ENCODE data around the gene SORCS2.

Gene SORCS2

DNA sequence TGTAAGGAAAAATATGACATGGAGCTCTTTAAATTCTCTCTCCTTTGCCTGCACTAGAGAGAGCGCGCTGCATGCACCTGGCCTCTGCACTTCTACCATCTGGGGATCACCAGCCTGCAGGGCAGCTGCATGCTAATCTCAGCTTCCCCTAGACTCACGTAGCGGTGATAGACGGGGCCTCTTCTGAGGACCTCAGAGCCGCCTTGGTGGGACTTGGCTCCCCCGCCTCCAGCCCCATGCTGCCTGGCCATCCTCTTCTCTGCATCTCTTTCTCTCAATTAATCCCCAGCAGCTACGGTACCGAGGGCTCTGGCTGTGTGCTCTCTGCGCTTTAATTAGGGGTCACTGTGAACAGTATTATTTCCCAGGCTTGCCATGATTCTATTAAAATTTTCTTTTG is 295.2 kb downstream of the SORCS2 start:
- in situ Hi-C loops (cut with MboI; ENCODE audit: low sequenced_read_pairs): no loop called here

DNA sequence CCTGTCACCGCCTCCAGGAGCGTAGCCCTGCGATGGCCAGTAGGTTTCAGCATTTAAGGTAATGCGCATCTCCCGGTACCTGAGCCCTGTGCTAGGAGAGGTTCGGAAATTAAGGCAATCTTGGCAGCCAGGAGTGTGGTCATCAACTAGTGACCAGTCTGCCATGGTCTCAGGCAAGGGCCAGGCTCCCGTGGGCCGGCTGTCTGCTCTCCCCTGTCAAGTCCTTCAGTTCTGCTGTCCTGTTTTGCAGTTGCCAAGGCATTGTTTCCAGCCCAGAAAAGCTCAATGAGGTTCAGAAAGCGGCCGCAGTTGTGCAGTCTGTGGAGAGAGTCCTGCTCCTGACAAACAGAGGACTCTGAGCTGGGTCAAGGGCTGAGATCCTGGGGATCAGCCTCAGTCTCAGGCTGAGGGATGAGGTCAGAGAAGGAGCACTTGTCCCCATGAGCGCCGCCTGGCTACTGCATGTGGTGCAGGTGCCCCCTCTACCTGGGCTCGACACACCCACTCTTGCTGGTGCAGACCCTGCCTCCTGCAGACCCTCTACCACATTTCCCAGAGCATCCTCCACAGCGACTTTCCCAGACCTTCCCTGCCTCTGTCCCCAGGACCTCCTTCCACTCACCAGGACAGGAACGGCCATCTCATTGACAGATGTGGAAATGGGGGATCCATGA is 295.8 kb downstream of the SORCS2 start:
- in situ Hi-C loops (cut with MboI; ENCODE audit: low sequenced_read_pairs): no loop called here

DNA sequence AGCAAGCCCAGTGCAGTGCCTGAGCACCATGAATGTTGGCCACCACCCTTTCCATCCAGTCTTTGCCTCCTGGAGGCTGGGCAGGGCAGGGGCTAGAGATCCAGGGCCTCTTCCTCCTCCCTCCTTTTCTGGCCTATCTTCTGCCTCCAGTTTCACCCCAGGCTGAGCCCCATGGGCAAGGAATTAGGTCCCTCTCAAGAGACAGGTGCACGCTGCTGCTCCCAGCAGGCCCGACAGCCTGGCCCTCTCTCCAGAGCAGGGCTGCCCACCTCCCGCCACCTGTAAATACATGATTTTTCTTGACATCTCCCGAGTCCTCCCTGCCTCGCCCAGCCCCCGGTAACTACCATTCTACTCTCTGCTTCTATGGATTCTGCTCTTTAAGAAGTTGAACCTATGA is 299.6 kb downstream of the SORCS2 start:
- in situ Hi-C loops (cut with MboI; ENCODE audit: low sequenced_read_pairs): no loop called here

DNA sequence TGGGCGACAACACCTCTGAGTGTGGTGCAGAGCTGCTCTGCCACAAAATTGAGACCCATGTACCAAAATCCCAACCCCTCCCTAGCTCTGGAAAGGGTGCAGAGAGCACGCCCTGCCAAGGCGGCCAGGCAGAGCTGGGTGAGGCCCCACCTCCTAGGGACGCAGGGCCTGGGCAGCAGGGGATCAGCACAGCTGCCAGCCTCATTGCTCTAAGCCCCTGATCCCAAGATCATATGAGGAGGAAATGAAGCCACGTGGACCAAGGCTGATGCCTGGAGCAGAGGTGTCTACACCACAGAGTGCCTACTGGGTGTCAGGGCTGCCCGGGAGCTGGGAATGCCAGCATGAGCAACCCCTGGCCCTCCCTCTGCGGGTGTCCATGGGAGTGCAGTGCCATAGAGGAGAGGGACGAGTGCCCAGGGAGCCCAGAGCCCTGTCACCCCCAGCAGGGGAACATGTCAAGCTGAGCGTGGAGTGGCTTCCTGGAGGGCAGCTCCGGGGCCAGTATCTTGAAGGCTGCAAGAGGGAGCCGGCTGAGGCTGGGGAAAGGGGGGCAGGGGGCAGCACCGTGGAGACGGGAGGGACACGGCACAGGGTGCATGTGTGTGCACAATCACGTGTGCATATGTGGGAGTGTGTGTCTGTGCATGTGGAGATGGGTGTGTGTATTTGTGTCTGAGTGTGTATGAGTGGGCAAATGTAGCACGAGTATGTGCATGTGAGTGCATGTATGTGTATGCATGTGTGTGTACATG is 306.3 kb downstream of the SORCS2 start:
- in situ Hi-C loops (cut with MboI; ENCODE audit: low sequenced_read_pairs): no loop called here

DNA sequence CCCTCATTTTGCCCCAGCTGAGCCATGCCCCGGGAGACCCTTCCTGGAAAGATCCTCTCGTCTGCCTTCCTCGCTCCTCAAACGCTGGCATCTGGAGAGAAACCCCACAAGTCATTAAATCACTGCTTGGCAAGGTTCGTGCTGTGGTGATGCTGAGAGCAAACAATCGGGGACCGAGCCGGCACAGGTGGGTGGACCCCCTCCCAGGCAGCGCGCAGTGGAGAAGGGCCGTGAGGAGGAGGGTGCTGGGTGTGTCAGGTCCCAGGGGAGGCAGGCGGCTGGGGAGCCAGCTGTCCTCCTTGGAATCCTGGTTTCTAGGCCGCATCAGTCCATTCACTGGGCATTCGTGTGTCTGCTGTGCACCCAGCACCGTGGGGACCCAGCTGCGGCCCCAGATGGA is 307.3 kb downstream of the SORCS2 start:
- in situ Hi-C loops (cut with MboI; ENCODE audit: low sequenced_read_pairs): no loop called here

DNA sequence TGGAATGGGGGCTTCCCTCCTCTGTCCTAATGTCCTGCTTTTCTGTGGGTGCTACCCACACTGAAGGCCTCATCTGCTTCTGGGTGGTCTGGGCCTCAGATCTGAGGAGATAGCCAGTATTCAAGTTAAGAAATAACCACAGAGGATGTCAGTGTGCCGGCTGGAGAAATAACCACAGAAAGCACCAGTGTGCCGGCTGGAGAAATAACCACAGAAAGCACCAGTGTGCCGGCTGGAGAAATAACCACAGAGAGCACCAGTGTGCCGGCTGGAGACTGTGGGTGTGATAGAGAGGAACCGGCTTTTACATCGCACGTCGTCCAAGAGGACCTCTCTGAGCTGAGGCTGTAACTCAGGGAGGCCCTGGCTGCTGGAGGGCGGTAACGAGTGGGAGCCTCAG is 308.1 kb downstream of the SORCS2 start:
- in situ Hi-C loops (cut with MboI; ENCODE audit: low sequenced_read_pairs): no loop called here

DNA sequence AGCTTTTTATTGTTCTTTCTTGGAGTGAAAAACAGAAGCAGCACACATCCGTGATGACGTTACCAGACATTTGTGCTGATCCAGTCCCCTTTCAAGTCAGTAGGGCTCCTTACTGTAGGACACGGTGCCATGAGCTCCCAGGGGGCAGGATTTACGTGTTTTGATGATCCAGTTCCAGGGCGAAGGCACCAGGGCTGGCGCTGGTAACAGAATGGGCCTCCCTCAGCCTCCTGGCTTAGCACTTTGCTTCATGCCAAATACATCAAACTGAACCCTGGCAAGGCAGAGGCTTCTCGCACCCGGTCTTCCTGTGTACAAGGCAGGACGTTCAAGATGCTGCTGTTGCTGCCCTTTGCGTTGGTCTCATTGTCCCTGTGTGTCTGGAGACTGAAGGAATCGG is 309.0 kb downstream of the SORCS2 start:
- in situ Hi-C loops (cut with MboI; ENCODE audit: low sequenced_read_pairs): no loop called here

DNA sequence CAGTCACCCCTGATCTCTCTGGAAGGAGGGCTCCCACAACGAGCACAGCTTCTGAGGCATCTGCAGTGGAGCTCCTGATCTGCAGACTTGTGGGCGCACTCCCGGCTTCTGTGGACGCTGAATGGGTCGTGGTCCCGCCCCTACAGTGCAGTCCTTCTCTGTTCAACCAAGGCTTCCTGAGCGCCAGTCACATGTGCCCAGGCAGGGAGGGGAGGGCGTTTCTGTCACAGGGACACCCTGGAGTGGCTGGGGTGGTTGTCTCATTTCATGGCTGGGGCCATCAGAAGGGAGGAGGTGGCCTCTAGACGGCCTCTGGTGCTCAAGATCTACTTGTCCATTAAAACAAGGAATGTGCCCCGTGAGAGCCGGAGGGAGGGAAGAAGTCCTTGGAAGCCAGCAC is 309.5 kb downstream of the SORCS2 start:
- in situ Hi-C loops (cut with MboI; ENCODE audit: low sequenced_read_pairs): no loop called here

DNA sequence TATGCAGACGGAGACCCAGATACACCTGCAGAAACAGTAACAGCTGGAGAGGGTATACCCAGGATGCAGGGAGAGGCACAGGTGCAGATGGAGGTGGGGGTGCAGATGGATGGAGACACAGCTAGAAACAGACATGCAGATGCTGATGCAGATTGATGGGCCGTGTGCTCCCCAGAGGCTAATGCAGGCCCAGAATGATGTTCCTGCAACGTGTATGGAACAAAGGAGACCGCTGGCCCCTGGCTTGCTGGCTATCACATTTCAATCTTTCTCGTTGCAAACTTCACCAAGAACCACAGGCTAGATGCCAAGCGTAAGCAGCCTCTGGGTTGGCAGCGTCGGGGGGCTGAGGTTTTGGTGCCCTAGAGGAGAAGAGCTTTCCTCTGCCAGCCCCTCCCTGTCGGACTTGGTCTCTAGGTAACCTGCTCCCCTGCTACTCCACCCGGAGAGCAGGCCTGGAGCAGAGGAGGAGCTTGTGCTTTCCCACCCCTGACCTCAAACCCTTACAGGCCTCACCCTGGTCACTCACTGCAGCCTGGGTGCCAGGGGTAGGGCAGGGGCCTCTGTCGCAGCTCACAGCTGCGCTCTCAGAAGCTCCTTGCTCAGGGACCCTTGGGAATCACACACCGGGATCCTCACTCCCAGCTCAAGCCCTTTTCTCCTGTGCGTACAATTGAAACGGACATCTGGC is 311.4 kb downstream of the SORCS2 start:
- in situ Hi-C loops (cut with MboI; ENCODE audit: low sequenced_read_pairs): no loop called here

DNA sequence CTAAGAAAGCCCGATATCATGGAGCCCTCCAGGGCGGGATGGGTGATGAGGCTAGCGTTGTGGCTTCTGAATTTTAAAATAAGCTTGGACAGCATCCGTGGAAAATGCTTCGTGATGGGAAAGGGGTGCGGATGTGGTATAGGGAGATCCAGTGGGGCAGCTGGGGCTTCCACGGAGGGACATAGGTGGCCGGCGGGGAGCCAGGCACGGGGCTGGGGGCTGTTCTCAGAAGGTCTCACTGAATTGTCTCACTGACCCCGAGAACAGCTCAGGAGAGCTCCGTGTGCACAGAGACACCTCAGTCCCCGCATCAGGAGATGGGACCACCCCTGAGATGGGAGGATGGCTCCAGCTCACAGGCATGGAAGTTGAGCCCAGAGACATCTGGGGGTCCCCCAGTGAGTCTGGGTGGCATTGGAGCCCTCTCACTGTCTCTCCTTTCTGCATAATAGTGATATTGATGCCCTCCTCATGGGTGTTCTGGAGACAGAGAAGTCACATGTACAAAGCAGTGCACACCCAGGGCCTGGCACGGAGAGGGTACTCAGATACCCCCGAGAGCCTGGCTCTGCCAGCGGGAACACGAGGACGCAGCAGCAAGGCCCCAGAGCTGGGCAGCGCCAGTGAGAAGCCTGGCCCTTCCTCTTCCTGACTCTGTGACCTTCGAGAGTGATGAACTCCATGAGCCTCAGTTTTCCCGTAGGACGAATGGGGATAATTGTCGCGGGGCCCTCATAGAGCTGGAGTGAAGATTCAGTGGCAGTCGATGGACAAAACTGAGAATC is 313.0 kb downstream of the SORCS2 start:
- in situ Hi-C loops (cut with MboI; ENCODE audit: low sequenced_read_pairs): no loop called here

DNA sequence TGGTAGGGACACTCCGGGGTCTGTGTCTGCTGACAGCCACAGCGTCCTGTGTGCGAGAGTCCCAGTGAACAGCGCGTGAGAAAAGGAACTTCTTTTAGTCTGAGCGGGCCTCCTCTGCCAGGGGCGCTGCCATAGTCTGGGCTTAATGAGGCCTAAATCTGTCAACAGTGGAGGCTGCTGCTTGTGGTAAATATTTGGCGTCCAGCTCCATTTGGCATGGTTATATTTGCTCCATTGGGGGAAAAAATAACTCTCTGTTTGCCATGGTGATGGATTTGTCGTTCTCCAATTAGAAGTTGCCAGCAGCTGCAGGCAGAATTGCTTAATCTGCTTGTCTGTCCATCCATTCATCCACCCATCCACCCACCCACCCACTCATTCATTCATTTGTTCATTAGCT is 313.8 kb downstream of the SORCS2 start:
- in situ Hi-C loops (cut with MboI; ENCODE audit: low sequenced_read_pairs): no loop called here

DNA sequence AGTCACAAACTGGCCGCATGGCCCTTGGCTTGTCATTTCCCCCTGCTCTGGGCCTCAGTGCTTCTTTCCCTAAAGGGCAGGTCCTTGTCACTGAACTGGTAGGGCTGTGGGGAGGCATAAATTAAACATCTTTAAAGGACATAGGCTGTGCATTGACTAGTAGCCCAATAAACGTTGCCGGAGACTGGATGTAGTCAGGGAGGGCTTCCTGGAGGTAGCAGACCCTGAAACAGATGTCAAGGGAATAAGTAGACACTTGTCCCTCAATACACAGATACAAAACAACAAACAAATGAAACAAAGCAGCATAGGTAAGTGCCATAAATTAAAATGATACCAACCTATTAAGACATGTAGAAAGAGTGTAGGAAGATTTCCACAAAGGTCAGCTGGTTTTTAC is 314.2 kb downstream of the SORCS2 start:
- in situ Hi-C loops (cut with MboI; ENCODE audit: low sequenced_read_pairs): no loop called here

DNA sequence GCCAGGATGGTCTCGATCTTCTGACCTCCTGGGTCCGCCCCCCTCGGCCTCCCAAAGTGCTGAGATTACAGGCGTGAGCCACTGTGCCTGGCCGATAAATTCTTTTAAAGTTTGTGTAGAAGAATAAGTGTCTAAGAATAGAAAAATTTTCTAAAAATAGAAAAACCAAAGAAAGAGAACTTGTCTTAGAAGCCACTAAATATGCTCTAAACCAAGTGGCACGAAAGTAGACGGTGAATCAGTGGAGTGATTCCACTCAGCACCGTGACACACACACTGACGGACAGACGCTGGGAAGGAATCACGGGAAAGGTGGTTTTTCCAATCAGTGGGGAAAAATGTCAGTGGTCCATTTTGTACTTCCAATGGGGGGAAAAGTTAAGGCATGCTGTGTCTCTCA is 315.0 kb downstream of the SORCS2 start:
- in situ Hi-C loops (cut with MboI; ENCODE audit: low sequenced_read_pairs): no loop called here

DNA sequence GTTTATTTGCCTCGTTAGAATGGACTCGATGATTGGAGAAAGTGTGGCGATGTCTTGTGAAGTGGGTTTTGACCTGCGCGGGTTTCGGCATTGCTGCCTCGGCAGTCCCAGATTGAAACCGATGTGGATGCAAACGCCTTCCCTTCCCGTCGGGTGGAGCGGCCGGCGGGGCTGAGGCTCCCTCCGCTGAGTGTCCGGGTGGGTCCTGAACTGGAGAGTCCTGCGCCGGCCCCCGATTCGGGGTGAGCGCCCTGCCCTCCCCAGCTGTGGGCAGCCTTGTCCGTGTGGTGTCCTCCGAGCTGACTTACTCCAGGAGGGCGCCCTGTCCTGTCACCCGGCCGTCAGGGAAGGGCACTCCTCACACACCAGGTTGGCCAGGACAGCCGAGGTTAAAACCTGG is 317.7 kb downstream of the SORCS2 start:
- in situ Hi-C loops (cut with MboI; ENCODE audit: low sequenced_read_pairs): no loop called here

DNA sequence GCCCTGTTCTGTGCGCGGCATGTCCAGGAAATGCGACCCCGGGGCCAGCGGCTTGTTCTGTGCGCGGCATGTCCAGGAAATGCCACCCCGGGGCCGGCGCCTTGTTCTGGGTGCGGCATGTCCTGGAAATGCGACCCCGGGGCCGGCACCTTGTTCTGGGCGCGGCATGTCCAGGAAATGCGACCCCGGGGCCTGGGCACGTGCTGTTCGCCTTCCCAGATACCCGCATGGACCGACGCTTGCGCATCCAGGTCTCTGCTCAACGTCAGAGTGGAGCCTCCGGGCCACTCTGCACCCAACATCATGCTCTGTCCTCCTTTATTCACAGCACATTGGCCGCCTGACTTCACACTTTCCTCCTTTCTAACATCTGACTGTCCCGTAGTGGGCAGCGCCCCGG is 318.2 kb downstream of the SORCS2 start:
- in situ Hi-C loops (cut with MboI; ENCODE audit: low sequenced_read_pairs): no loop called here

DNA sequence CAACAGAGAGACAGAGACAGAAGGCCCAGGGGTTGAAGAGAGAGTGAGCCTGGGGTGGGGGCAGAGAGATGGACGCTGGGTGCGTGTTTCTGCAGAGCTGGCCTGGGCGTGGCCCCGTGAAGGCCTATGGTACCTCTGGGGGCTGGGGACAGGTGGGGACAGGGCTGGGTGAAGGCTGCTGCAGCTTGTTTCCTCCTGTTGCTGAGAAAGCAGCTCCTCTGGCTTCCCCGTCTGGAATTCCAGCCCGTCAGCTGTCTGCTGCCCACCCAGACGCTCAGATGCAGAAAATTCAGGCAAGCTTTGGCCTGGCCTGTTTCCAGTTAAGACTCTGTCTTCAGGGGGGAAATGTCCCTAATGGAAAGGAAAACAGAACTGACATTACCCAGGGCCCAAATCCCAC is 319.2 kb downstream of the SORCS2 start:
- in situ Hi-C loops (cut with MboI; ENCODE audit: low sequenced_read_pairs): no loop called here

DNA sequence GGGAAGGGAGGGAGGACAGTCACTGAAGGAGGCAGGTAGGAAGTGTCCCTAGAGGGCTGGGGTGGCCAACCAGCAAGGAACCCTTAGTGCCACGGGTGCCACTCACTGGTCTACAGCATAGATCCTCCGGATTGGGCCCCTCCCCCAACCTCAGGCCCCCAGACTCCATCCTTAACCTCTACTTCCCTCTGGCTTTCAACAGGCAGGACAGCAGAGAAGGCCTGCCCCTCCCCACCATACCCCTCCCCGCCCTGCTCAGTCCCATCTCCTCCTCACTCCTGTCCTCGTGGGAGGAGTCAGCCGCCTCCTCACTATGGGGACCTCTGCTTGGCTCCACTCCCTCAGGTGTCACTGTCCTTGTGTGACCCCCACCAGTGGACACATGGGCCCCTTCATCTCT is 320.1 kb downstream of the SORCS2 start:
- in situ Hi-C loops (cut with MboI; ENCODE audit: low sequenced_read_pairs): no loop called here

DNA sequence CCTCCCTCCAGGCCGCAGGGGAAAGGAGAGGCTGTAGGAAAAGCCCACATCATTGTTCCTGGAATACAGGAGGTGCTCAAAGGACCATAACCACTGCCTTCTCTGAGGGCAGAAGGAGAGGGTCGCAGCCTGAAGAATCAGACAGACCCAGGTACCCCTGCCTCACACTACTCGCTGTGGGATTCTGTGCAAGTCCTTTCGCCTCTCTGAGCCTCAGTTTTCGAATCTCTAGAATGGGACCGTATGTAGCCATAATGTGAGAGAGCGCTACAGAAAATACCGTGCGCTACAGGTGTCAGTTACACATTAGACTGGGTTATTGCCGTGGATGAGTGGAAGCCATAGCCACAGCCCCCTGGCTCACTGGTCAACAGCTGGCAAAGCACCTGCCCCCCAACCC is 320.6 kb downstream of the SORCS2 start:
- in situ Hi-C loops (cut with MboI; ENCODE audit: low sequenced_read_pairs): no loop called here

DNA sequence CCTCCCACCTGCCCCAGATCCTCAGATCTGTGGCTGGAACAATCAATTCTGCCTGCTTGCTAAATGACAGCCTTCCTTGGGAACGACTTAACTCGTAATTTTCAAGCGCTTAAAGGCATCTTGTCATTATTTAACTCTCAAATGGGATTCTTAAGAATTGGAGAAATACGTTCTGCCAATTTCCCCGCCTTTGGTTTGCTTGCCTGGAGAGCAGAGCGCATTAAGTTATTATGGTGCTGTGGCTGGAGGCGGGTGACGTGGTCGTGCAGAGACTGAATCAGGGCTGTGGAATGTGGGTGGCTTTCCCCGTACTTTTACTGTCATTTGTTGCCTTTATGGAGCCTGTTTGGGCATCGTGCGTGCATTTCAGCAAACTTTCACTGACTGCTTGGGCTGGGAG is 321.3 kb downstream of the SORCS2 start:
- in situ Hi-C loops (cut with MboI; ENCODE audit: low sequenced_read_pairs): no loop called here

DNA sequence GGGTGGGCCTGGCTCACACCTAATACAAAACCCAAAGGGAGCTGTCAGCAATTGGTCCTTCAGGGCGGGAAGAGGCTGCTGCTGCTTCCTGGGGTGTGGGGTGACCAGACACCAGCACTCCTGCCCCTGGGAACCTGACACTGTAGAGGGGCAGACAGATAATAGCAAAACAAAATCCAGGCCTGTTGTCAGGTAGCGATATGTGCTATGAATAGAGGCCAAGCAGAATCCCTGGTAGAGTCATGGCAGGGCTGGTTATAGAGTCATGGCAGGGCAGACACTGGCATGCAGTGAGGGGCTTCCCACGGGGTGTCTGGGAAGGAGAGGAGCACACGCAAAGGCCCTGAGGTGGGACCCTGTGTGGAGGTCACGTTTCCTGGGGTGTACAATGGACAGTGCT is 321.9 kb downstream of the SORCS2 start:
- in situ Hi-C loops (cut with MboI; ENCODE audit: low sequenced_read_pairs): no loop called here

DNA sequence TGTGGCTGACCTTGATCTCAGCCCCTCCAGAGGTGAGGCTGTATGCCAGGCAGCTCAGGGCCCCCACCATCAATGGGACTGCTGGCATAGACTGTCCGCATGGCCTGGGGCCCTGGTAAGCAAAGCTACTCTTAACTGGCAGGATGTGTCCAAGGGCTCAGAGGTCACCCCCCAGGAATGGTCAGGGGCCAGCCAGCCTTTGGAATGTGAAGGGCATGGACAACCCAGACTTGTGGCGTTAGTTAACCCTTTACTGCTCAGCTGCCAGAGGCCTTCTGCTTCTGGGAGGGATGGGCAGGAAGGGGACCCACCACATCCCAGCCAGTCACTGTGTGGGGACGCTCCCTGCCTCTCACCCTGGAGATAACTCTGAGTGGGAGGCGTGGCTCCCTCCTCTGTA is 322.5 kb downstream of the SORCS2 start:
- in situ Hi-C loops (cut with MboI; ENCODE audit: low sequenced_read_pairs): no loop called here
